ENCODE results near the gene SBK2.
"Not testable (repeated sequence)": the region's sequence is repeated elsewhere in the genome, so short reads cannot be mapped to it uniquely, and the experiment has no call there.

Gene SBK2

GRCh38 chr19:55536951-55537740 lies at the start of gene SBK2:
Gene SBK2 (minus strand): TSS chr19:55537133. CDS start chr19:55536294, 839 bp downstream.
- DNase-seq, result no peak

GRCh38 chr19:55585658-55586339 lies 48.9 kb upstream of the SBK2 start:
- DNase-seq, result no peak

- no peak for DNase-seq
These were observed 47.9 kb upstream of the SBK2 start for GRCh38 chr19:55584871-55585270.

- DNase-seq, result not testable (repeated sequence)
These were observed 47.0 kb upstream of the SBK2 start for GRCh38 chr19:55583897-55584296.

- not testable (repeated sequence) for DNase-seq
These were observed 45.4 kb upstream of the SBK2 start for GRCh38 chr19:55582284-55582683.

GRCh38 chr19:55581823-55582223 lies 44.9 kb upstream of the SBK2 start:
- DNase-seq, result no peak

- DNase-seq, result peak in 1 of 2 donors; percentile 11
These were observed 44.4 kb upstream of the SBK2 start for GRCh38 chr19:55581145-55581822.

GRCh38 chr19:55580628-55581144 lies 43.8 kb upstream of the SBK2 start, which contains the start of gene ZNF579:
Gene ZNF579 (minus strand): TSS chr19:55580848. CDS start chr19:55579639, 1,209 bp downstream.
- peak; percentile 29 to 54 for DNase-seq

GRCh38 chr19:55579766-55580621 lies 43.1 kb upstream of the SBK2 start:
- DNase-seq, result no peak

GRCh38 chr19:55578761-55579747 lies 42.1 kb upstream of the SBK2 start:
- no peak for DNase-seq

GRCh38 chr19:55578031-55578760 lies 41.3 kb upstream of the SBK2 start:
- no peak for DNase-seq

- no peak for DNase-seq
These were observed 39.8 kb upstream of the SBK2 start for GRCh38 chr19:55576746-55577145.

GRCh38 chr19:55573929-55574328 lies 37.0 kb upstream of the SBK2 start:
- DNase-seq, result not testable (repeated sequence)

- DNase-seq, result not testable (repeated sequence)
These were observed 32.5 kb upstream of the SBK2 start for GRCh38 chr19:55569477-55569876.

- no peak for DNase-seq
These were observed 30.9 kb upstream of the SBK2 start for GRCh38 chr19:55567708-55568328.

- no peak for DNase-seq
These were observed 29.9 kb upstream of the SBK2 start for GRCh38 chr19:55566823-55567222.

- DNase-seq, result no peak
These were observed 26.3 kb upstream of the SBK2 start for GRCh38 chr19:55563261-55563690.

- no peak for DNase-seq
These were observed 22.8 kb upstream of the SBK2 start for GRCh38 chr19:55559684-55560083.

- DNase-seq, result no peak
These were observed 17.8 kb upstream of the SBK2 start for GRCh38 chr19:55554741-55555152.

GRCh38 chr19:55554302-55554701 lies 17.4 kb upstream of the SBK2 start:
- no peak for DNase-seq

All from bone marrow (tissue), 2 donors.